Measurements from ENCODE around the gene AKT1. TPM values are rescaled to one million over a fixed set of nuclear protein-coding genes. Genes with fewer than 3 reads are reported as not detected.

AKT1 gene
- total RNA-seq (2012; rRNA removed) (182 and 193 TPM in 2 replicates), polyA plus RNA-seq (2012; rRNA removed) (221 and 242 TPM in 2 replicates), Bru-seq, nascent RNA (percentile 70 among the genes with signal in this experiment), BruChase-seq, experiment 1, labeled RNA remaining after a 6-hour chase (percentile 77 among the genes with signal in this experiment), BruChase-seq, experiment 2, labeled RNA remaining after a 2-hour chase (percentile 81 among the genes with signal in this experiment)
- polyA plus RNA-seq (2012; cell fraction: cytosol; rRNA removed) = 248 and 535 TPM in 2 replicates
- polyA plus RNA-seq (2012; cell fraction: nucleus; rRNA removed; ENCODE audit: low replicate concordance) = 317 and 551 TPM in 2 replicates
- long read RNA-seq, transcript AKT1-201 (15 exons, 2,866 nt) = minor isoform, 11 of 881 reads
- long read RNA-seq, transcript AKT1-203 (14 exons, 2,710 nt) = major isoform, 662 of 881 reads
- long read RNA-seq, transcript AKT1-220 (15 exons, 2,742 nt) = minor isoform, 39 of 881 reads
- long read RNA-seq, transcript AKT1-205 (6 exons, 2,830 nt) = minor isoform, 13 of 881 reads
- long read RNA-seq, partial matches to known transcripts = 50 of 881 reads
- long read RNA-seq, other reads (novel, unspliced or antisense) = 101 of 881 reads

GRCh38 chr14:104794993-104795780 lies at the start of gene AKT1:
Gene AKT1 (minus strand): TSS chr14:104795748. CDS start chr14:104792643, 3,105 bp downstream.
- CTCF ChIA-PET = no interaction called here
- H3K23ac ChIP-seq (ENCODE audit: low read depth, low read length) = peak within 1 kb of the TSS; percentile 90
- in situ Hi-C loops (cut with MboI; ENCODE audit: low sequenced_read_pairs) = no loop called here
- peak within 1 kb of the TSS; percentile 86 for H3K4ac ChIP-seq (ENCODE audit: low read depth, low read length)
- H3K4me3 ChIP-seq (ENCODE audit: insufficient read depth, low read depth, low read length) = peak within 1 kb of the TSS; percentile 80
- POLR2A ChIA-PET (ENCODE audit: unreplicated experiment) = no interaction called here
- peak within 1 kb of the TSS; percentile 88 for H3K9ac ChIP-seq (ENCODE audit: low read depth, low read length)
- no peaks in the 10 kb centered on the region for H3K9me3 ChIP-seq (ENCODE audit: control insufficient read depth, insufficient read depth, low read length)
- peak within 1 kb of the TSS; percentile 1; the same call in 1 of the 2 replicates for H3K18ac ChIP-seq (ENCODE audit: low read depth, low read length)
- peak within 1 kb of the TSS; percentile 73 for H3K4me2 ChIP-seq (ENCODE audit: low read depth, low read length)
- H4K5ac ChIP-seq (ENCODE audit: low read depth, low read length) = peak within 1 kb of the TSS; percentile 91
- peak within 1 kb of the TSS; percentile 99 for H2AK9ac ChIP-seq (replicated peaks; ENCODE audit: low read depth, low read length, poor library complexity)
- peak within 1 kb of the TSS; percentile 96 for H2AK5ac ChIP-seq (ENCODE audit: low read depth, low read length)
- H4K8ac ChIP-seq (ENCODE audit: low read depth in 2 of 2, low read length in 2 of 2) = peak within 1 kb of the TSS; percentile 91 to 95
- 0% methylated on average over 81 of the region's 124 CpGs; no CpG with 5 or more reads in 1 of the 2 experiments for WGBS, 2 experiments (ENCODE audit: extremely low coverage in 2 of 2, insufficient read length in 1 of 2)
- peaks cover 28% of the 10 kb centered on the region for H3K4me1 ChIP-seq (ENCODE audit: control insufficient read depth, insufficient read depth, low read length)
- peak within 1 kb of the TSS; percentile 98 for H2AFZ ChIP-seq (replicated peaks; ENCODE audit: low read length, poor library complexity)
- H2BK5ac ChIP-seq (ENCODE audit: low read depth, low read length, poor library complexity, severe bottlenecking) = peak within 1 kb of the TSS; percentile 49
- peak within 1 kb of the TSS; percentile 85 for H3K14ac ChIP-seq (replicated peaks; ENCODE audit: low read depth, low read length)
- no peak within 1 kb of the TSS for H2BK20ac ChIP-seq (ENCODE audit: low read depth, low read length)
- peaks cover 47% of the 10 kb centered on the region for H4K20me1 ChIP-seq (ENCODE audit: insufficient read depth, low read length)
- H2BK120ac ChIP-seq (ENCODE audit: low read depth, low read length) = no peak within 1 kb of the TSS; the same call in 1 of the 2 replicates
- peak within 1 kb of the TSS; percentile 79 for H4K91ac ChIP-seq (ENCODE audit: insufficient read depth, low read depth, low read length)
- no TSS peak for BruUV-seq (replicated peaks)
- intact Hi-C loops (cut with micrococcal nuclease) = loop anchor here (2.0 kb wide), 1 partner anchor 70 kb away; the partner anchor contains the start of gene CEP170B
- H3K36me3 ChIP-seq (ENCODE audit: control insufficient read depth, insufficient read depth, low read length) = peaks cover 20% of the 10 kb centered on the region; the same call in 1 of the 2 replicates
- H3K27me3 ChIP-seq (ENCODE audit: control insufficient read depth, insufficient read depth, low read length) = no peaks in the 10 kb centered on the region
- peak within 1 kb of the TSS; percentile 40; the same call in 1 of the 3 replicates for H2BK15ac ChIP-seq (ENCODE audit: low read depth, low read length)
- peak; percentile 72 for ATAC-seq (ENCODE audit: low read depth)
- peak within 1 kb of the TSS; percentile 70; the same call in 1 of the 2 replicates for H3K56ac ChIP-seq (ENCODE audit: extremely low read depth, insufficient read depth, low read length)
- no peak for DNase-seq
- H3K79me1 ChIP-seq (ENCODE audit: low read depth in 1 of 2, low read length in 2 of 2) = peaks cover 0 to 48% of the 10 kb centered on the region in 2 experiments; a peak in 3 of 4 replicates
- TF ChIP-seq, protein P1, sequence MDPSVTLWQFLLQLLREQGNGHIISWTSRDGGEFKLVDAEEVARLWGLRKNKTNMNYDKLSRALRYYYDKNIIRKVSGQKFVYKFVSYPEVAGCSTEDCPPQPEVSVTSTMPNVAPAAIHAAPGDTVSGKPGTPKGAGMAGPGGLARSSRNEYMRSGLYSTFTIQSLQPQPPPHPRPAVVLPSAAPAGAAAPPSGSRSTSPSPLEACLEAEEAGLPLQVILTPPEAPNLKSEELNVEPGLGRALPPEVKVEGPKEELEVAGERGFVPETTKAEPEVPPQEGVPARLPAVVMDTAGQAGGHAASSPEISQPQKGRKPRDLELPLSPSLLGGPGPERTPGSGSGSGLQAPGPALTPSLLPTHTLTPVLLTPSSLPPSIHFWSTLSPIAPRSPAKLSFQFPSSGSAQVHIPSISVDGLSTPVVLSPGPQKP (IDR thresholded peaks at IDR 0.05; ENCODE audit: borderline replicate concordance, low read depth, low read length) = no peak
- TF ChIP-seq POLR2A (IDR thresholded peaks at IDR 0.05; ENCODE audit: low read depth, low read length) = 0 out of 2 replicates have a peak, but pooled peaks have one; percentile 14
- no peak for TF ChIP-seq MXI1 (IDR thresholded peaks at IDR 0.05; ENCODE audit: borderline replicate concordance, low read depth, low read length)
- TF ChIP-seq MAZ (IDR thresholded peaks at IDR 0.05; ENCODE audit: borderline replicate concordance, low read depth, low read length) = peak; percentile 47; the same call in 1 of the 2 replicates
- H3K9me1 ChIP-seq (ENCODE audit: insufficient read depth, low read length) = peaks cover 10% of the 10 kb centered on the region
- dilution Hi-C loops (cut with HindIII; ENCODE audit: low sequenced_read_pairs, unreplicated experiment) = no loop called here
- peak within 1 kb of the TSS; percentile 83 for H3K27ac ChIP-seq (ENCODE audit: insufficient read depth, low read length)
